ENCODE results near the gene DQX1.

Gene DQX1

GRCh38 chr2:74514368-74515270 lies 11.4 kb downstream of the DQX1 start, which contains the start of gene TLX2:
Gene TLX2, plus strand, starts transcription at chr2:74514450. Its CDS starts 357 bp downstream, at chr2:74514807.
- peak; percentile 58 for DNase-seq (ENCODE audit: low spot score)
- H3K27ac ChIP-seq (ENCODE audit: poor library complexity, severe bottlenecking): no peak within 1 kb of the TSS
- ATAC-seq (ENCODE audit: low read depth): peak; percentile 28

GRCh38 chr2:74513605-74514367 lies 12.2 kb downstream of the DQX1 start:
- DNase-seq (ENCODE audit: low spot score) (peak; percentile 54), ATAC-seq (ENCODE audit: low read depth) (peak; percentile 42)
- Histone ChIP-seq H3K36me3 (ENCODE audit: low read depth) (no peaks in the 10 kb centered on the region), H3K27ac (ENCODE audit: poor library complexity, severe bottlenecking) (no peak overlapping the region), H3K27me3 (ENCODE audit: insufficient read depth, poor library complexity, severe bottlenecking) (peaks cover 73% of the 10 kb centered on the region), H3K9me3 (ENCODE audit: severe bottlenecking) (no peaks in the 10 kb centered on the region), H3K4me3 (ENCODE audit: severe bottlenecking) (no peak overlapping the region), H3K4me1 (ENCODE audit: insufficient read depth, poor library complexity, severe bottlenecking) (no peaks in the 10 kb centered on the region)
- no peak for TF ChIP-seq CTCF (IDR thresholded peaks at IDR 0.05; ENCODE audit: poor library complexity, severe bottlenecking)

More at GRCh38 chr2:74514368-74515270, 11.4 kb downstream of the DQX1 start, which contains the start of gene TLX2:
- Histone ChIP-seq H3K9me3 (ENCODE audit: severe bottlenecking) (no peaks in the 10 kb centered on the region), H3K27me3 (ENCODE audit: insufficient read depth, poor library complexity, severe bottlenecking) (peaks cover 80% of the 10 kb centered on the region), H3K4me1 (ENCODE audit: insufficient read depth, poor library complexity, severe bottlenecking) (no peaks in the 10 kb centered on the region), H3K4me3 (ENCODE audit: severe bottlenecking) (no peak within 1 kb of the TSS), H3K36me3 (ENCODE audit: low read depth) (no peaks in the 10 kb centered on the region)
- TF ChIP-seq CTCF (IDR thresholded peaks at IDR 0.05; ENCODE audit: poor library complexity, severe bottlenecking): no peak

GRCh38 chr2:74512744-74513604 lies 13.1 kb downstream of the DQX1 start:
- Histone ChIP-seq H3K4me3 (ENCODE audit: severe bottlenecking) (no peak overlapping the region), H3K9me3 (ENCODE audit: severe bottlenecking) (no peaks in the 10 kb centered on the region), H3K4me1 (ENCODE audit: insufficient read depth, poor library complexity, severe bottlenecking) (no peaks in the 10 kb centered on the region), H3K27me3 (ENCODE audit: insufficient read depth, poor library complexity, severe bottlenecking) (peaks cover 65% of the 10 kb centered on the region), H3K36me3 (ENCODE audit: low read depth) (no peaks in the 10 kb centered on the region), H3K27ac (ENCODE audit: poor library complexity, severe bottlenecking) (no peak overlapping the region)
- TF ChIP-seq CTCF (IDR thresholded peaks at IDR 0.05; ENCODE audit: poor library complexity, severe bottlenecking): no peak
- DNase-seq (ENCODE audit: low spot score) (peak; percentile 33), ATAC-seq (ENCODE audit: low read depth) (no peak)

GRCh38 chr2:74511104-74511989 lies 14.7 kb downstream of the DQX1 start:
- no peaks in the 10 kb centered on the region for H3K9me3 ChIP-seq (ENCODE audit: severe bottlenecking)
- H3K4me3 ChIP-seq (ENCODE audit: severe bottlenecking): no peak overlapping the region
- no peak for DNase-seq (ENCODE audit: low spot score)
- no peak for TF ChIP-seq CTCF (IDR thresholded peaks at IDR 0.05; ENCODE audit: poor library complexity, severe bottlenecking)
- no peak overlapping the region for H3K27ac ChIP-seq (ENCODE audit: poor library complexity, severe bottlenecking)
- H3K36me3 ChIP-seq (ENCODE audit: low read depth): peaks cover 3% of the 10 kb centered on the region; the same call in 1 of the 2 replicates
- peaks cover under 1% of the 10 kb centered on the region for H3K4me1 ChIP-seq (ENCODE audit: insufficient read depth, poor library complexity, severe bottlenecking)
- no peak for ATAC-seq (ENCODE audit: low read depth)
- peaks cover 50% of the 10 kb centered on the region for H3K27me3 ChIP-seq (ENCODE audit: insufficient read depth, poor library complexity, severe bottlenecking)
